ENCODE measurements around the gene NPC1L1. TPM values are rescaled to one million over a fixed set of nuclear protein-coding genes. Genes with fewer than 3 reads are reported as not detected.

Gene NPC1L1
- total and polyA plus RNA-seq, 2 of the 13 experiments (the other 11 are each of a cell fraction or from before 2014, with no cell fraction given): 4.8 to 14.5 TPM

- TF ChIP-seq ATF3 (CRISPR knock-in tag; IDR thresholded peaks at IDR 0.05): no peak
- TF ChIP-seq XBP1 (CRISPR knock-in tag; IDR thresholded peaks at IDR 0.05): peak; percentile 80; the same call in 1 of the 2 replicates
- TF ChIP-seq SKIL (CRISPR knock-in tag; IDR thresholded peaks at IDR 0.05; ENCODE audit: borderline replicate concordance): no peak
- peak; percentile 73; the same call in 1 of the 2 replicates for TF ChIP-seq ZC3H13 (CRISPR knock-in tag; IDR thresholded peaks at IDR 0.05)
- TF ChIP-seq FOXJ3 (CRISPR knock-in tag; IDR thresholded peaks at IDR 0.05; ENCODE audit: borderline replicate concordance): 0 out of 2 replicates have a peak, but pooled peaks have one; percentile 16
- 0 out of 2 replicates have a peak, but pooled peaks have one; percentile 8 for TF ChIP-seq CSRNP1 (CRISPR knock-in tag; IDR thresholded peaks at IDR 0.05)
- TF ChIP-seq PHB2 (IDR thresholded peaks at IDR 0.05; ENCODE audit: partially characterized antibody): no peak
- 0 out of 2 replicates have a peak, but pooled peaks have one; percentile 15 for TF ChIP-seq REXO4 (CRISPR knock-in tag; IDR thresholded peaks at IDR 0.05; ENCODE audit: borderline replicate concordance)
- no peak for TF ChIP-seq ZNF282 (IDR thresholded peaks at IDR 0.05; ENCODE audit: partially characterized antibody)
- TF ChIP-seq SP2 (CRISPR knock-in tag; IDR thresholded peaks at IDR 0.05): no peak; the same call in 1 of the 2 replicates
- no peak for TF ChIP-seq TERF1 (CRISPR knock-in tag; IDR thresholded peaks at IDR 0.05)
- TF ChIP-seq GZF1 (CRISPR knock-in tag; IDR thresholded peaks at IDR 0.05): no peak
- no peak for TF ChIP-seq BCLAF1 (IDR thresholded peaks at IDR 0.05)
- TF ChIP-seq ZBTB26 (CRISPR knock-in tag; IDR thresholded peaks at IDR 0.05; ENCODE audit: borderline replicate concordance): peak; percentile 74
- TF ChIP-seq ZBTB1 (CRISPR knock-in tag; IDR thresholded peaks at IDR 0.05; ENCODE audit: borderline replicate concordance): peak; percentile 19; the same call in 1 of the 2 replicates
- no peak for TF ChIP-seq HOXA9 (CRISPR knock-in tag; IDR thresholded peaks at IDR 0.05; ENCODE audit: borderline replicate concordance)
- peak; percentile 96 for TF ChIP-seq DR1 (CRISPR knock-in tag; IDR thresholded peaks at IDR 0.05)
- peak; percentile 66 for TF ChIP-seq HNRNPLL (IDR thresholded peaks at IDR 0.05; ENCODE audit: low read depth, low read length, poor library complexity, severe bottlenecking)
These were observed at the start of gene NPC1L1 (continued) for GRCh38 chr7:44541028-44541869.

All from HepG2 (cell line).